Smooth muscle cell (in vitro differentiated cells): ENCODE results near the gene KRTAP29-1. TPM values are rescaled to one million over a fixed set of nuclear protein-coding genes. Genes with fewer than 3 reads are reported as not detected.
A peak's percentile ranks its signal among the peaks of the same experiment; 100 is the strongest.

Source experiments
- DNase-seq: peaks from one replicate; lab custom pipeline; 2025; ENCODE audit not compliant: unreplicated experiment; lab: John Stamatoyannopoulos, UW
- H2AFZ ChIP-seq: fragments of 200-600 bp; sonication (generic); 2 replicates; pipeline ENCODE4 v1.6.0; 2016; ENCODE audit warnings: antibody characterized with exemption, low read depth, mild to moderate bottlenecking
- H3F3A ChIP-seq: fragments of 200-600 bp; sonication (generic); 2 replicates; pipeline ENCODE4 v1.6.0; 2017; ENCODE audit warnings: antibody characterized with exemption, low read depth
- H3K27ac ChIP-seq: fragments of 200-600 bp; sonication (generic); 2 replicates; pipeline ENCODE4 v1.5.1; 2016; ENCODE audit warnings: low read depth, mild to moderate bottlenecking
- H3K27me3 ChIP-seq: fragments of 200-600 bp; sonication (generic); 2 replicates; pipeline ENCODE4 v1.6.1; 2016; ENCODE audit warnings: low read depth, mild to moderate bottlenecking
- H3K36me3 ChIP-seq: fragments of 200-600 bp; sonication (generic); 2 replicates; pipeline ENCODE4 v1.5.1; 2016; ENCODE audit warnings: low read depth
- H3K4me1 ChIP-seq: fragments of 200-600 bp; sonication (generic); 2 replicates; pipeline ENCODE4 v1.5.1; 2016; ENCODE audit warnings: low read depth
- H3K4me2 ChIP-seq: fragments of 200-600 bp; sonication (generic); 2 replicates; pipeline ENCODE4 v1.6.0; 2016; ENCODE audit warnings: mild to moderate bottlenecking
- H3K4me3 ChIP-seq: fragments of 200-600 bp; sonication (generic); 2 replicates; pipeline ENCODE4 v1.5.1; 2016; ENCODE audit warnings: mild to moderate bottlenecking
- H3K79me2 ChIP-seq: fragments of 200-600 bp; sonication (generic); 2 replicates; pipeline ENCODE4 v1.6.0; 2016; ENCODE audit warnings: low read depth, mild to moderate bottlenecking
- H3K9ac ChIP-seq: fragments of 200-600 bp; sonication (generic); 2 replicates; pipeline ENCODE4 v1.6.0; 2016; ENCODE audit warnings: low read depth
- H3K9me3 ChIP-seq: fragments of 200-600 bp; sonication (generic); replicated peaks from 2 replicates; pipeline ENCODE4 v1.5.1; 2016; ENCODE audit warnings: low read depth
- H4K20me1 ChIP-seq: fragments of 200-600 bp; sonication (generic); 2 replicates; pipeline ENCODE4 v1.6.0; 2016; ENCODE audit warnings: low read depth
- WGBS: methylation state at CpG from one replicate; pipeline ENCODE4 v1.1.7; 2016; ENCODE audit warnings: low lambda C conversion rate; 5-methylcytosine and 5-hydroxymethylcytosine counted together
- polyA plus RNA-seq: library from polyadenylated mRNA; unstranded; fragments of >200 nt; fragmentation: Nextera tagmentation; extraction: Ambion mirVana; gene quantifications from 2 replicates; pipeline ENCODE4 v1.2.1, GENCODE V29; 2016
- total RNA-seq: library from RNA; depleted of rRNA; stranded (reverse); fragments of >200 nt; gene quantifications from 2 replicates; pipeline ENCODE4 v1.2.3, GENCODE V29; 2014
- TF ChIP-seq, protein P1 (sequence below): fragments of 200-600 bp; sonication (generic); IDR thresholded peaks from 2 replicates; pipeline ENCODE4 v1.5.1; 2017; ENCODE audit warnings: borderline replicate concordance, mild to moderate bottlenecking, antibody characterized with exemption; ENCODE audit not compliant: insufficient read depth, poor library complexity, severe bottlenecking

The KRTAP29-1 gene
- total and polyA plus RNA-seq, 2 experiments from 2014 or later: not detected

DNA sequence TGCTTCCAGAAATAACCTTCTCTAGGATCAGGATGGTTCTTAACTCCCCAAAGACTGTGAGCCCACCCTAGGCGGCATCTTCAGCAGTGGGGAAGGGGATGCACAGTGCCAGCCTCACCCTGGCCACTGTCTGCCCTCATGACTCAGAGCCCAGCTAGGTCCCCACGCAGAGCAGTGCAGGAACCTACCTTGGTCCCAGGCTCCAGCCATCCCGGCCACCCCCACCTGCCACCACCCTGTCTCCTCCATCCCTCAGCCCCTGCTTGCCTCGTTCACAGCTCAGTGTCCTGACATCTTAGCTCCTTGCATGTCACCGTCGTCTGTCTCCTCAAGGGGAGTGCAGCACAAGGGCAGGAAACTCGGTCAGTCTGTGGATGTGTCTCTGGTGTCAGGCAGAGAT, 29.0 kb upstream of the KRTAP29-1 start:
- H3K27ac ChIP-seq: no peak overlapping the region
- no peak for DNase-seq

DNA sequence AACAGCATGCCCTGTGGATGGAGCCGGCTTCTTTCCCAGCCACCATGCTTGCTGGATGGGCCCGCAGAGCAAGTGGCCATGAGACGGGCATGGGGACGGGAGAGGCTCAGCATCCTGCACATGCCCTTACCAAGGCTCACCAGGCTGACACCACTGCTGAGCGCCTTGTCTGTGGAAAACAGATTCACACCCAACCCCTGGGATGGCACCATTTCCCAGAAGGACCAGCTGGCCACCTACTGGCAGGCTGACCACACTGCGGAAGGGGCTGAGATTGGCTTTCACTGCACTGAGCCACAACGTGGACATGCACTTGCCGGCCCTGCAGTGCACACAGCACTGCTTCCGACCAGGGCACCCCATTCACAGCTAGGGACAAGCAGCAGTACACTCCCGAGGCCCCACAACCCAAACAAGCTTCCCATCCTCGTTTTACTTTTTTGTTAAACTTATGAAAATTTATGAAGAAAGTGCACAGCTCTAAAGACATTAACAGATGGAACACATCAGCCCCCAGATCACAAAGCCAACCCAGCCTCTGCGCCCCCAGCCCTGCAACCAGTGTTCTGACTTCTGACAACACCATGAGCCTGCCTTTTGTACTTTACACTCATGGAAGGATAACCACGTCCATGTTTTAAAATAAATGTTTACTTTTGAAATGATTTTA, 26.8 kb upstream of the KRTAP29-1 start:
- 64% methylated on average over 12 of the region's 13 CpGs for WGBS
- no peak for DNase-seq

More for the DNA sequence above, 29.0 kb upstream of the KRTAP29-1 start:
- WGBS: 83% methylated on average over 7 of the region's 7 CpGs
- no peak overlapping the region for H3K4me3 ChIP-seq
- H2AFZ ChIP-seq: no peak overlapping the region
- H3K9me3 ChIP-seq: no peaks in the 10 kb centered on the region
- no peaks in the 10 kb centered on the region for H3K27me3 ChIP-seq
- no peaks in the 10 kb centered on the region for H3K79me2 ChIP-seq
- no peaks in the 10 kb centered on the region for H4K20me1 ChIP-seq
- TF ChIP-seq, protein P1, sequence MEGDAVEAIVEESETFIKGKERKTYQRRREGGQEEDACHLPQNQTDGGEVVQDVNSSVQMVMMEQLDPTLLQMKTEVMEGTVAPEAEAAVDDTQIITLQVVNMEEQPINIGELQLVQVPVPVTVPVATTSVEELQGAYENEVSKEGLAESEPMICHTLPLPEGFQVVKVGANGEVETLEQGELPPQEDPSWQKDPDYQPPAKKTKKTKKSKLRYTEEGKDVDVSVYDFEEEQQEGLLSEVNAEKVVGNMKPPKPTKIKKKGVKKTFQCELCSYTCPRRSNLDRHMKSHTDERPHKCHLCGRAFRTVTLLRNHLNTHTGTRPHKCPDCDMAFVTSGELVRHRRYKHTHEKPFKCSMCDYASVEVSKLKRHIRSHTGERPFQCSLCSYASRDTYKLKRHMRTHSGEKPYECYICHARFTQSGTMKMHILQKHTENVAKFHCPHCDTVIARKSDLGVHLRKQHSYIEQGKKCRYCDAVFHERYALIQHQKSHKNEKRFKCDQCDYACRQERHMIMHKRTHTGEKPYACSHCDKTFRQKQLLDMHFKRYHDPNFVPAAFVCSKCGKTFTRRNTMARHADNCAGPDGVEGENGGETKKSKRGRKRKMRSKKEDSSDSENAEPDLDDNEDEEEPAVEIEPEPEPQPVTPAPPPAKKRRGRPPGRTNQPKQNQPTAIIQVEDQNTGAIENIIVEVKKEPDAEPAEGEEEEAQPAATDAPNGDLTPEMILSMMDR: no peak
- H3F3A ChIP-seq: no peaks in the 10 kb centered on the region
- H3K36me3 ChIP-seq: no peaks in the 10 kb centered on the region
- H3K9ac ChIP-seq: no peak overlapping the region
- no peaks in the 10 kb centered on the region for H3K4me1 ChIP-seq
- H3K4me2 ChIP-seq: no peak overlapping the region

DNA sequence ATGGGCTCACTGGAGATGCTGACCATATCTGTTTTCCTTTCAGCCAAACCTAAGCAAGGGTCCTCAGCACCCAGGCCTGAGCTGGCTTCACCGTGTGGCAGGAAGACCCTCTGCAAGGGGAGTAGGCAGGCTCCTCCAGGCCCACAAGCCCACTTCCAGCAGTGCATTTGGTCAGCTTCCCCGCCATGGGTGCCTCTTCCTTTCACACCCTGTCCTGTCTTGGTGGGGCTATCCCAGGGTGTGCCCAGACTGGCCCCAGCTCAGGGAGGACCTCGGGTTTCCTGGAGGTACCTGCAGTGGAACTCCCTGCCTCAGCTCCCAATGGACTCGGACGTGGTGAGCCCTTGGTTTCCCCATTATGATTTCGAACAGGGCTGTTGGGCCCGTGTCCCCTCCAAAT, 25.6 kb upstream of the KRTAP29-1 start:
- H3K27ac ChIP-seq: no peak overlapping the region
- no peaks in the 10 kb centered on the region for H3K36me3 ChIP-seq
- H3K4me2 ChIP-seq: no peak overlapping the region
- DNase-seq: no peak
- no peaks in the 10 kb centered on the region for H3K79me2 ChIP-seq
- no peak overlapping the region for H3K4me3 ChIP-seq
- no peaks in the 10 kb centered on the region for H3F3A ChIP-seq
- no peaks in the 10 kb centered on the region for H3K4me1 ChIP-seq
- H2AFZ ChIP-seq: no peak overlapping the region
- WGBS: 91% methylated on average over 7 of the region's 7 CpGs
- H3K9ac ChIP-seq: no peak overlapping the region
- H3K9me3 ChIP-seq: no peaks in the 10 kb centered on the region
- no peaks in the 10 kb centered on the region for H3K27me3 ChIP-seq
- TF ChIP-seq, protein P1: no peak
- no peaks in the 10 kb centered on the region for H4K20me1 ChIP-seq

More for the DNA sequence above, 26.8 kb upstream of the KRTAP29-1 start:
- Histone ChIP-seq H3K4me3 (no peak overlapping the region), H3K36me3 (no peaks in the 10 kb centered on the region), H3K4me1 (no peaks in the 10 kb centered on the region), H2AFZ (no peak overlapping the region), H3K9me3 (no peaks in the 10 kb centered on the region), H4K20me1 (no peaks in the 10 kb centered on the region), H3F3A (no peaks in the 10 kb centered on the region), H3K27me3 (no peaks in the 10 kb centered on the region), H3K4me2 (no peak overlapping the region), H3K27ac (no peak overlapping the region), H3K9ac (no peak overlapping the region), H3K79me2 (no peaks in the 10 kb centered on the region)
- TF ChIP-seq, protein P1: peak; percentile 70
